Inferior parietal cortex (tissue), 1 donor: ENCODE data around the gene ANGPTL2.

Source experiments
- DNase-seq: peaks from one replicate; pipeline ENCODE4 v3.0.0-alpha.2; 2016; ENCODE audit errors: extremely low spot score

Gene ANGPTL2

GRCh38 chr9:127096208-127096607 lies 26.2 kb downstream of the ANGPTL2 start:
- DNase-seq: no peak

GRCh38 chr9:127095411-127095810 lies 27.0 kb downstream of the ANGPTL2 start:
- DNase-seq: no peak

- no peak for DNase-seq
Observed at GRCh38 chr9:127093319-127094020, 29.0 kb downstream of the ANGPTL2 start.

- no peak for DNase-seq
Observed at GRCh38 chr9:127092041-127092608, 30.3 kb downstream of the ANGPTL2 start.

- DNase-seq: no peak
Observed at GRCh38 chr9:127091526-127091925, 30.9 kb downstream of the ANGPTL2 start.

GRCh38 chr9:127090341-127090985 lies 32.0 kb downstream of the ANGPTL2 start:
- no peak for DNase-seq

GRCh38 chr9:127089631-127090081 lies 32.8 kb downstream of the ANGPTL2 start:
- no peak for DNase-seq

GRCh38 chr9:127088724-127089615 lies 33.5 kb downstream of the ANGPTL2 start:
- no peak for DNase-seq

GRCh38 chr9:127087836-127088235 lies 34.6 kb downstream of the ANGPTL2 start:
- no peak for DNase-seq

GRCh38 chr9:127087411-127087810 lies 35.0 kb downstream of the ANGPTL2 start:
- no peak for DNase-seq

GRCh38 chr9:127086771-127087170 lies 35.7 kb downstream of the ANGPTL2 start:
- no peak for DNase-seq

GRCh38 chr9:127085186-127085585 lies 37.2 kb downstream of the ANGPTL2 start:
- DNase-seq: no peak

- no peak for DNase-seq
Observed at GRCh38 chr9:127084076-127085039, 38.1 kb downstream of the ANGPTL2 start.

- DNase-seq: no peak
Observed at GRCh38 chr9:127083138-127083980, 39.1 kb downstream of the ANGPTL2 start.

GRCh38 chr9:127081250-127082185 lies 40.9 kb downstream of the ANGPTL2 start:
- DNase-seq: no peak

GRCh38 chr9:127079446-127080140 lies 42.8 kb downstream of the ANGPTL2 start:
- no peak for DNase-seq

GRCh38 chr9:127078988-127079387 lies 43.4 kb downstream of the ANGPTL2 start:
- DNase-seq: no peak

- no peak for DNase-seq
Observed at GRCh38 chr9:127078336-127078735, 44.1 kb downstream of the ANGPTL2 start.
